Measurements from ENCODE around the gene EFCAB10. TPM values are rescaled to one million over a fixed set of nuclear protein-coding genes. Genes with fewer than 3 reads are reported as not detected.
A peak's percentile ranks its signal among the peaks of the same experiment; 100 is the strongest.

Gene EFCAB10
- total and polyA plus RNA-seq, 2 of the 13 experiments (the other 11 are each of a cell fraction or from before 2014, with no cell fraction given), result 0.40 TPM; not detected in 1

DNA sequence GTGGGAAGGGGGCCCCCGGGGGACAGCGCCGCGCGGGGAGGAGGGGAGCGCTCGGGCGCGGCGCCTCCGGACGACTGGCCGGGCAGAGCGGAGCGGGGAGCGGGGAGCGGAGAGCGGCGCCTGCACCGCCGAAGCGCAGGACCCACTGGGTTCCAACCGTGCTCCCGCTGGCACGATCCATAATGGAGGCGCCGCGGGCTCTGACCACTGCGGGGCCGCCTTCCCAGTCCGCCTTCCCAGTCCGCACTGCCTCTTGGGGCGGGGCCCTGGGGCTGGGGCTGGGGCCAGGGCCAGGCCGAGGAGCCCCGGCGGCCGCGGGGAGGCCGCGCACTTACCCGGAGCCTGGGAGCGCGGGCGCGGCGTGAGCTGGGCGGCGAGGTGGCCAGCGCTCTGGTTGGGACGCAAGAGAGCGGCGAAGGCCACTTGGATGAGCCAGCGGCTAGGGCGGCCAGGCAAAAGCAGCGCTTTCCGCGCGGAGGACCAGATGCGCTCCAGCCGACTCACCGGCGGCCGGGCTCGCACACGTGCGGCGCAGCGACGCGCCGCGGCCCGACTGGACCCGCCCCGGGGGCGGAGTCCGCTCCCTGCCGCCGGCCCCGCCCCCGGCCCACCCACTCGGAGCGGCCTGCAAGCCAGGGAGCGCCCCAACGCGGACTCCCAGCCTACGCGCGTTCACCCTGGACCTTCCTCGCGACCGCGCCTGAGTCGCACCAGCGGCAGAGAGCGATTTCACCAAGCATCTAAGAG is 59.4 kb downstream of the EFCAB10 start, which contains the start of gene PUS7 (continued):
- TF ChIP-seq, protein P1, sequence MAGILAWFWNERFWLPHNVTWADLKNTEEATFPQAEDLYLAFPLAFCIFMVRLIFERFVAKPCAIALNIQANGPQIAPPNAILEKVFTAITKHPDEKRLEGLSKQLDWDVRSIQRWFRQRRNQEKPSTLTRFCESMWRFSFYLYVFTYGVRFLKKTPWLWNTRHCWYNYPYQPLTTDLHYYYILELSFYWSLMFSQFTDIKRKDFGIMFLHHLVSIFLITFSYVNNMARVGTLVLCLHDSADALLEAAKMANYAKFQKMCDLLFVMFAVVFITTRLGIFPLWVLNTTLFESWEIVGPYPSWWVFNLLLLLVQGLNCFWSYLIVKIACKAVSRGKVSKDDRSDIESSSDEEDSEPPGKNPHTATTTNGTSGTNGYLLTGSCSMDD (CRISPR knock-in tag; IDR thresholded peaks at IDR 0.05), result no peak
- TF ChIP-seq, protein P2, sequence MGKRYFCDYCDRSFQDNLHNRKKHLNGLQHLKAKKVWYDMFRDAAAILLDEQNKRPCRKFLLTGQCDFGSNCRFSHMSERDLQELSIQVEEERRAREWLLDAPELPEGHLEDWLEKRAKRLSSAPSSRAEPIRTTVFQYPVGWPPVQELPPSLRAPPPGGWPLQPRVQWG (CRISPR knock-in tag; IDR thresholded peaks at IDR 0.05; ENCODE audit: borderline replicate concordance, low read depth), result no peak
- peak; percentile 13; the same call in 1 of the 2 replicates for TF ChIP-seq ZNF564 (CRISPR knock-in tag; IDR thresholded peaks at IDR 0.05)
- peak; percentile 97 for TF ChIP-seq YEATS4 (CRISPR knock-in tag; IDR thresholded peaks at IDR 0.05; ENCODE audit: borderline replicate concordance)
- TF ChIP-seq HOXA7 (CRISPR knock-in tag; IDR thresholded peaks at IDR 0.05), result no peak
- TF ChIP-seq, protein P3, sequence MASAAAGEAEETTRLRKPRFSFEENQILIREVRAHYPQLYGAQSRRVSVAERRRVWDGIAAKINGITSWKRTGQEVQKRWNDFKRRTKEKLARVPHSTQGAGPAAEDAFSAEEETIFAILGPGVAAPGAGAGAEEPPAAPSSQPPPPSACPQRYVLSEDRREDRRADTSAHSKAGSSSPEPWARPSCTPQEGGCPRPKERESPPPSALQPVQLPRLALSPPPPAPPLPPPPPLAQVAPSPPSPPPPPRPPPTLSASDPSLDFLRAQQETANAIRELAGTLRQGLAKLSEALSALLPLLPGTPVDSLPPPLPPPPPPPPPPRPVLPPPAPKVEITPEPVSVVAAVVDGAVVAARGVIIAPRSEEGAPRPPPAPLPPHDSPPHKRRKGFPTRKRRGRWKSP (CRISPR knock-in tag; IDR thresholded peaks at IDR 0.05), result no peak; the same call in 1 of the 2 replicates
- TF ChIP-seq RFX5 (IDR thresholded peaks at IDR 0.05; ENCODE audit: low read depth, low read length), result no peak
- peak; percentile 65 for TF ChIP-seq ASH2L (IDR thresholded peaks at IDR 0.05; ENCODE audit: insufficient read length, low read depth, low read length)
- TF ChIP-seq ZNF615 (CRISPR knock-in tag; IDR thresholded peaks at IDR 0.05; ENCODE audit: borderline replicate concordance), result 0 out of 2 replicates have a peak, but pooled peaks have one; percentile 36
- TF ChIP-seq SALL1 (CRISPR knock-in tag; IDR thresholded peaks at IDR 0.05), result peak; percentile 40; the same call in 1 of the 2 replicates
- TF ChIP-seq, protein P4, sequence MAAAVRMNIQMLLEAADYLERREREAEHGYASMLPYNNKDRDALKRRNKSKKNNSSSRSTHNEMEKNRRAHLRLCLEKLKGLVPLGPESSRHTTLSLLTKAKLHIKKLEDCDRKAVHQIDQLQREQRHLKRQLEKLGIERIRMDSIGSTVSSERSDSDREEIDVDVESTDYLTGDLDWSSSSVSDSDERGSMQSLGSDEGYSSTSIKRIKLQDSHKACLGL (CRISPR knock-in tag; IDR thresholded peaks at IDR 0.05), result peak; percentile 59; the same call in 1 of the 2 replicates
- no peak for TF ChIP-seq ZNF34 (CRISPR knock-in tag; IDR thresholded peaks at IDR 0.05; ENCODE audit: borderline replicate concordance)
- TF ChIP-seq, protein P5, sequence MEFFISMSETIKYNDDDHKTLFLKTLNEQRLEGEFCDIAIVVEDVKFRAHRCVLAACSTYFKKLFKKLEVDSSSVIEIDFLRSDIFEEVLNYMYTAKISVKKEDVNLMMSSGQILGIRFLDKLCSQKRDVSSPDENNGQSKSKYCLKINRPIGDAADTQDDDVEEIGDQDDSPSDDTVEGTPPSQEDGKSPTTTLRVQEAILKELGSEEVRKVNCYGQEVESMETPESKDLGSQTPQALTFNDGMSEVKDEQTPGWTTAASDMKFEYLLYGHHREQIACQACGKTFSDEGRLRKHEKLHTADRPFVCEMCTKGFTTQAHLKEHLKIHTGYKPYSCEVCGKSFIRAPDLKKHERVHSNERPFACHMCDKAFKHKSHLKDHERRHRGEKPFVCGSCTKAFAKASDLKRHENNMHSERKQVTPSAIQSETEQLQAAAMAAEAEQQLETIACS (CRISPR knock-in tag; IDR thresholded peaks at IDR 0.05), result peak; percentile 88
- TF ChIP-seq HNRNPK (IDR thresholded peaks at IDR 0.05; ENCODE audit: low read depth, low read length, poor library complexity, severe bottlenecking), result peak; percentile 66
- 0 out of 2 replicates have a peak, but pooled peaks have one; percentile 23 for TF ChIP-seq GPN1 (CRISPR knock-in tag; IDR thresholded peaks at IDR 0.05; ENCODE audit: borderline replicate concordance)
- TF ChIP-seq ZSCAN29 (CRISPR knock-in tag; conservative IDR thresholded peaks at IDR 0.05), result peak; percentile 78; the same call in 1 of the 2 replicates
- TF ChIP-seq FIP1L1 (IDR thresholded peaks at IDR 0.05; ENCODE audit: borderline replicate concordance, insufficient read depth, low read depth, low read length), result no peak
- TF ChIP-seq, protein P6, sequence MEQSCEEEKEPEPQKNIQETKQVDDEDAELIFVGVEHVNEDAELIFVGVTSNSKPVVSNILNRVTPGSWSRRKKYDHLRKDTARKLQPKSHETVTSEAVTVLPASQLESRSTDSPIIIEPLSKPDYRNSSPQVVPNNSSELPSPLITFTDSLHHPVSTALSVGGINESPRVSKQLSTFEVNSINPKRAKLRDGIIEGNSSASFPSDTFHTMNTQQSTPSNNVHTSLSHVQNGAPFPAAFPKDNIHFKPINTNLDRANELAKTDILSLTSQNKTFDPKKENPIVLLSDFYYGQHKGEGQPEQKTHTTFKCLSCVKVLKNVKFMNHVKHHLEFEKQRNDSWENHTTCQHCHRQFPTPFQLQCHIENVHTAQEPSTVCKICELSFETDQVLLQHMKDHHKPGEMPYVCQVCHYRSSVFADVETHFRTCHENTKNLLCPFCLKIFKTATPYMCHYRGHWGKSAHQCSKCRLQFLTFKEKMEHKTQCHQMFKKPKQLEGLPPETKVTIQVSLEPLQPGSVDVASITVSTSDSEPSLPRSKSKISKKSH (CRISPR knock-in tag; IDR thresholded peaks at IDR 0.05; ENCODE audit: borderline replicate concordance), result no peak
- no peak for TF ChIP-seq CREM (IDR thresholded peaks at IDR 0.05)
- TF ChIP-seq CREM (CRISPR knock-in tag; IDR thresholded peaks at IDR 0.05), result no peak
- TF ChIP-seq, protein P7, sequence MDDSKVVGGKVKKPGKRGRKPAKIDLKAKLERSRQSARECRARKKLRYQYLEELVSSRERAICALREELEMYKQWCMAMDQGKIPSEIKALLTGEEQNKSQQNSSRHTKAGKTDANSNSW (CRISPR knock-in tag; IDR thresholded peaks at IDR 0.05; ENCODE audit: borderline replicate concordance), result peak; percentile 93; the same call in 1 of the 2 replicates
- no peak for TF ChIP-seq NONO (IDR thresholded peaks at IDR 0.05)
- TF ChIP-seq NONO (CRISPR knock-in tag; conservative IDR thresholded peaks at IDR 0.05), result peak; percentile 15; the same call in 1 of the 2 replicates
